AG08395 (cell line): ENCODE data around the gene ILK.

Source experiments
- DNase-seq: peaks from one replicate; pipeline ENCODE4 v3.0.0; 2012; ENCODE audit warnings: mixed read lengths, low spot score

The ILK gene

DNA sequence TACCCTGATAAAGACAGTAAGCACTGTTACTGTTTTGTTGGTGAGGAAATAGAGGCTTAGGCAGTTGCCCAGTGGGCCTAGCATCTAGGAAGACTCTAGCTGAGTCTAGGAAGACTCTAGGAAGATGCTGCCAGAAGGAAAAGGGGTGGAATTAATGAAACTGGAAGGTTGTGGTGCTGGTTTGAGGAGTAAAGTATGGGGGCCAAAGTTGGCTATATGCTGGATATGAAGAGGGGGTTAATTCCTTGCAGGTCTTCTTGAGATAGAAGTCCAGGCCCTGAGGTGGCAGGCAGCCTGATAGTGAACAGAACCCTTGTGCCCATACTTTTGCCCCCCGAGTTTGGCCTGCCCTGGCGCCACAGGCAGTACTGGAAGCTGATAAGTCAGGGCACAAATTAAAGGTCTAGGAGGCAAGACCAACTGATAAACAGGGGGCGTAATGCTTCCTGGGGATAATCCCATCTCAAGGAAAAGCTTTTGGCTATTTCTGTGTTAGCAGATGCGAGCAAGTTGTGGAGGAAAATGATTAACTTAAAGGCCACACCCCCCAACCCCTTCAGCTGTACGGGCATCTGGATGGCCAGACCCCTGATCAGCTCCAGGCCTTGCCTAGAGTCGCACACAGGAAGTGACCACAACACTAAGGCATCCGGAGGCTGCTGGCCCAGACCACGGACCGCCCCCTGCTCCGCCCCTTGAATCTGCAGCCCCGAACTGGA, 3.1 kb downstream of the ILK start:
- DNase-seq = peak; percentile 93

GRCh38 chr11:6607190-6607795, 3.7 kb downstream of the ILK start:
- DNase-seq = no peak

GRCh38 chr11:6608011-6608410, 4.4 kb downstream of the ILK start:
- DNase-seq = no peak

DNA sequence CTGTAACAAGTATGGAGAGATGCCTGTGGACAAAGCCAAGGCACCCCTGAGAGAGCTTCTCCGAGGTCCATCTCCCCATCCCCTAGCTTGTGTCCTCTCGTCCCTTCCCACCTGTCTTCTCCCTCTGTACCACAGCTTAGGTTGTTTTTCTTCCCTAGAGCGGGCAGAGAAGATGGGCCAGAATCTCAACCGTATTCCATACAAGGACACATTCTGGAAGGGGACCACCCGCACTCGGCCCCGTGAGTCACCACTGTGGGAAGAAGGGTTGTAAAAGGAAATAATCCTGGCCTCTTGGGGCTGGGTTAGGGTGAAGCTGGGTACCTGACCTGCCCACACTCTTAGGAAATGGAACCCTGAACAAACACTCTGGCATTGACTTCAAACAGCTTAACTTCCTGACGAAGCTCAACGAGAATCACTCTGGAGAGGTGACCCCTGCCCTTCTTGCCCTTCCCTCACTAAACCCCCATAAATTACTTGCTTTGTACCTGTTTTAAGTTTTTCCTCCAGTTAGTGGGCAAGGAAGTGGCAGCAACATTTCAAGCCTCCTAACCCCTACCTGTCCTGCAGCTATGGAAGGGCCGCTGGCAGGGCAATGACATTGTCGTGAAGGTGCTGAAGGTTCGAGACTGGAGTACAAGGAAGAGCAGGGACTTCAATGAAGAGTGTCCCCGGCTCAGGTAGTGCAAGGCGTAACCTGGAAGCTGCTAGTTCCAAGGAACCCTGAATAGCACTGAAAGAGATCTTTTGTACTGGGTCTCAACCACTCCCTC, 5.3 kb downstream of the ILK start:
- no peak for DNase-seq

GRCh38 chr11:6609502-6610015, 6.0 kb downstream of the ILK start:
- DNase-seq = no peak

- DNase-seq = no peak
Measured at GRCh38 chr11:6610591-6610990, 7.0 kb downstream of the ILK start.

DNA sequence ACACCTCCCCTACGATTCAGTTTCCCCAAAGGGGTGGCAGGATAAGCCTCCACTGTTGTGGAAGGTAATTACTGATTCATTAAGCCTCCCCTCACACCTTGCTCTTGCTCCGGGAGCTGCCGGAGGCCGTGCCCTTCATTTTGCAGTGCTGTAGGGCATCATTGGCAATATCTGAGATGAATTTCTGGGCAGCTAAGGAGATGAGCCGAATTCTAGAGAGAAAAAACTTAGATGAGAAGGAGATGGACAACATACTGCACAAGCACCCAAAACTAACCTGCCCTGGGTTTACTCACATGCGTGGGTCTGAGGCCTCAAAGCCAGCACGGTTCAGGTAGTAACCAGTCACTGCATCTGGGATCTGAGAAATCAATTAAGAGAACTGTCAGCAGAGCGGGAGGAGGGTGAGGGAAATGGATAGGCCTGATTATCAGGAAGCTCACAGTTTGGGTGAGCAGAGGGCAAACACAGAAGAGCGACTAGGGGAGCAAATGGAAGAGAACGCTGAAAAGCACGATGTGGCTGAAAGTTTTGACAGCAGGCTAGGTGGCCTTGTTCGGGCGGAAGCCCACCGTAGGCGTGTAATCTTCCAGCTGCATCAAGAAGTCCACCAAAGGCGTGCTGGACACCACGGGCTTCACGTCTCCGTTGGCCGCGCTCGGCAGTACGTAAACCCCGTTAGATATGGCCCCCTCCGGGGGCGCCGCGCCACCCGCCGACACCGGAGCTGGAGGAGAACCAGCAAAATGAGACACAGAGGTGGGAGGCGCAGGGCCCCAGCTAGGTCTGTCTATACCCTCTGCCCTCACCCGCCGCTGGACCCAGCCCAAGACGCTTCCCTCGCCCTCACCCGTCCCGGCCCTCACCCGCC, 7.8 kb downstream of the ILK start:
- no peak for DNase-seq

GRCh38 chr11:6611963-6612212, 8.3 kb downstream of the ILK start:
- DNase-seq = no peak

DNA sequence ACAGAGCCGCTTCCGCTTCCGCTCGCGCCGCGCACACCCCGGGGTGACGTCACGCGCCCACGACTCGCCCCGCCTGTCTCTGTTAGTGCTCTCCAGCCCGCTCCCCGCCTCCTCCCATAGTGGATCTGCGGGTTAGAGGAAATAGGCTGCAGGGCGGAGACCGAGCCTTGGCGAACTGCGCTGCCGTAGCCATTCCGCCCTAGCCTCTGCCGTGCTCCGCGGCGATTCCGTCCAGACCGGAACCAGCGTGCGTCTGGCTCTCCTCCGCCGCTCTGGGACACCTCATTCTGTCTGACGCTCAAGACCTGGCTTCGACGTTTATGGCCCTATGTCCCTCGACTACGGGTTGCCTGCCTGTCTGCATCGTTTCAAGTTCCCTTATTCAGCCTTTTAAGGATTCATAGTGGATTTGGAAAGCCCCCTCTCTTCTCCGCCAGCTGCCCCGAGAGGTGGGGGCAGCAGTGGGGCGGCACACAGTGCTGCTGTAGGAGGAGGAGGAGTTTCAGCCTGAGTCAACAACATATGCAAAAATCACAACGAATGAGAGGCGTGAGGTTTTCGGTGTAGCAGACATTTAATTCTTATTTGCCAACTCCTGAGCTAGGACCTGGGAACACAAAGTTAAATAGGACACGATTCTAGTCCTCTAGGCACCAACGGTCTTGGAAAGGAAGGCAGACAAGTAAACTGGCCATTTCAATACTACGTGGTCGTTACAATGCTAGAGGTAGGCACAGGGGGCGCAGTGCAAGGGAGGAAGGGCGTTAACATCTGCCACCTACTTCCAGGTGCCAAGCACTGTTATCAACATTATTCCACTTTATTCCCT, 8.9 kb downstream of the ILK start, which contains the start of gene TAF10:
Gene TAF10 (minus strand): TSS at position 4 of the 829 bp plus-strand sequence. CDS start 27 bp downstream, outside the sequence.
- DNase-seq = peak; percentile 94

DNA sequence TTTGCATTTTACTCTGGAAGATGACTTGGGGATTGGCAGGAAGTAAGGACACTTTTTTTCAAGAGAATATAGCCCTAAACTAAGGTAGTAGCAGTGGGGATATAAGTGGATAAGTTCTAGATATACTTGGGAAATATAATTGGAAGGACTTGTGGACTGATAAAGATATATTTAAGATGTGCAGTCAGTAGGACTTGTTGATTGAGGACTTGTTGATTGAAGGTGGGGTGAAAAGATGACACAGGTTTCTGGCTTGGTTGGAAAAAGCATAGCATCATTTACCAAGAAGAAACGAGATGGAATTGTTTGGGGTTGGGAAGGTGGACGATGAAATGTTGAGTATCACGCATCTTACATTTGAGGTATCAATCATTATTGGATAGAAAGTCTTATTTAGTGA, 9.9 kb downstream of the ILK start:
- no peak for DNase-seq

GRCh38 chr11:6614446-6614845, 10.9 kb downstream of the ILK start:
- DNase-seq = no peak

DNA sequence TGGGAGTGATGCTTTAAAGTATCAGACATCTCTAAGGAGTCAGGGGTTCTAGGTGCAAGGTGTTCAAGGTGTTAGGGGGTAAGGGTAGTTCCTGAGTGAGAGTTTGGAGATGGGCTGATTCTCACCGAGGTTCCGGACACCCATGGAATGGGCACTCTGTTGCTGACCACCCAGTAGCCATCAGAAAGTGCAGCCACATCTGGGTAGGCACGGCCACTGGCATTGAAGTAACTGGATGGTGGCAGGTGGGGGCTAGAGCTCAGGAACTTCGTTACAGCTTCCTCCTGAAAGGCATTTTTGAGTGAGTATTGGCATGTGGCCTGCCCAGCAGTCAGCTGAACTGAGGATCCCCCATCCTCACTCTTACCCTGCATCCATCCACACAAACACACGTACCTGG, 11.5 kb downstream of the ILK start:
- no peak for DNase-seq

- no peak for DNase-seq
Measured at GRCh38 chr11:6615882-6616585, 12.5 kb downstream of the ILK start.

DNA sequence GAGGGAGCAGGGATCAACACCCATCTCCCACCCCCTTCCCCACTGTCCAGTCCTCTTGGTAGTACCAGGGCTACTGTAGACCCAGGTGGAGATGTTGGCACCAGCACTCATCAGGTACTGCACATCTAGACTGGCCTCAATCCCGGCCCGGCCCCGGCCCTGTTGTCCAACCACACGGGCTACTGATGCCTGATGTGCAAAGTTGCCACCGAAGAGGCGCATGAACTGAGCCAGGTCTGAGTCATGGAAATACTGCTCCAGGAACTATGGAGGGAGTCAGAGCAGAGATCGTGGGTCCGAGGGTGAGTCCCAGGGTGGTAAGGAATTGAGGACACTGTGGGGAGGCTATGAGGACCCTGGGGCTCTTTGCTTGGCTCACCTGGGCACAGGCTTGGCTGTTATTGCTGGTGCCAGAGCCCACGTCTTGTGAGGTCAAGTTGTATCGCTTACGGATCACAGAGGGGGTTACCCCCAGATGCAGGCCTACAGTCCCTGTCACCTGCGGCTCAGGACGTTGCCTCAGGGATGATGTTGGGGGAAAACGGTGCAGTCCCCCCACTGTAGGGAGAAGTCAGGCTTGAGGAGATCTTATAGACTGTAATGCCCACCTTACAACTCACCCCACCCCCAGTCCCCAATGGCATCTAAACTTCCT, 13.1 kb downstream of the ILK start:
- no peak for DNase-seq

- no peak for DNase-seq
Measured at GRCh38 chr11:6617315-6617781, 13.8 kb downstream of the ILK start.

- DNase-seq = peak; percentile 76
Measured at GRCh38 chr11:6618117-6619003, 14.8 kb downstream of the ILK start.

DNA sequence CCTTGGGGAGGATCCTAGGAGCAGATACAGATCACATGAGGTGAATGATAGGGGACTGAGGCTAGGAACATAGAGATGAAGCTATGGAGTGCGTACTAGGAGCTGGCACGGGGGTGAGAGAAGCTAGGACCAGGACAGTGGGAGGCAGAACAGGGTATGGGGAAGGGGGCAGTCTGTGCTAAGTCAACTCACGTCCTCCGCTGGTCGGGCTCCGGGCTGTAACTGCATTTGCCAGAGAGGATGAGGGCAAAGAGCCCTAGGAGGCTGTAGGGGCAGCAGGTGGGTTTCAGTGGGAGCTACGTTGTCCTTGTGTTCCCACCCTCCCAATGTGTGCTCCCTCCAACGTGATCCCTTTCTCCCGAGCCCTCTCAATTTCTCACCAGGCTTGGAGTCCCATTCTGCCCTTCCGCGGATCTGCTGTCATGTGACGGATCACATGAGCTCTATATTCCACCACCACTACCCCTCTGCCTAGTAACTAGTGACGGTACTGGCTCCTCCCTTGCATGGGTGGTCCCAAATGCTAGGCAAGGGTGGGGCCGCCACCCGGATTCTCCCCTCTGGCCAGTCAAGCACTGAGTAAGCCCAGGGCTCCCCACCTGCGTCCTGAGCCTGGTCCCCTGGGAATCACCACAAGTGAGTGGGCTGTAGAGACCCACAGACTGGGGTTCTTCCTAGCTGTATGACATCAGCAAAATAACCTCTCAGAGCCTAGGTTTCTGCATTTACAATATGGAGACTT, 15.6 kb downstream of the ILK start, which contains the start of gene TPP1:
Gene TPP1 (minus strand): TSS at position 419 of the 742 bp plus-strand sequence. CDS start 22 bp downstream, at position 397.
- peak; percentile 99 for DNase-seq

DNA sequence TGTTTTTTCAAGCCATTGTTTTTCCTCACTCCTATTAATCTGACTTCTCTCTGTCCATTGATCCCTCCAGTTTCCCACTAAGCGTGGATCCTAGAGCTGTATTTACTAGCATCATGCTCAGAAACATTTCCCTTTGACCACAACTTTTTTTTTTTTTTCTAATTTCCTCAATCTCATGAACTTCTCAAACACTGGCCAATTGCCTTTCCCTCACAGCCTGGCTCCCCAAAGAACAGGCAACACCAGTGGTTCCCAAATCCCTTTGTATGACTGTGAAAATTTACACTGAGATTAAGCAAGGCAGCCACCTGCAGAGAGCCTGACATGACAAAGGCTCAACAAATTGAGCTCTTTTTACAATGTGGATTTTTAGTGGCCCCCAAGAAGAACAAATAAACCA, 17.1 kb downstream of the ILK start:
- no peak for DNase-seq
